ENCODE data around the gene SUMO2. TPM values are rescaled to one million over a fixed set of nuclear protein-coding genes. Genes with fewer than 3 reads are reported as not detected.
"Not testable (repeated sequence)": the region's sequence is repeated elsewhere in the genome, so short reads cannot be mapped to it uniquely, and the experiment has no call there.

The SUMO2 gene
- total RNA-seq, 2 experiments from 2014 or later, result 506 to 525 TPM

DNA sequence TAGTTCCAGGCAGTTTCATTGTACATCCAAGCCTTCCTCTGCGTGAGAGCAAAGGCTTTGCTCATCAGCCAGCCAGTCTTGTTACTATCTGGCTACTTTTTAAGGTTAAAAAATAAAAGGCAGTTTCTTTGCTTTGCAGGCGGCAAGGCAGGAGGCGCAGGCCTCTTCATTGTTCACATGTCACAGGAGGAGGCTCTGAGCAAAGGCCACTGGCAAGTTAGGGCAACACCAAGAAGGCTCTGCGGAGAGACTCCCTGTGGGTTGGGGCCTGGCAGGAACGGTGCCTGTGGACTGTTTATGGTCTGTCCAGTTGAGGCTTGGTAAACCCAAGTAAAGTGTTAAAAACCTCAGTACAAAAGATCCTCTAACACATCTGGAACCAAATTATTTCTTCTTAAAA, 47.3 kb downstream of the SUMO2 start:
- TF ChIP-seq, protein P1, sequence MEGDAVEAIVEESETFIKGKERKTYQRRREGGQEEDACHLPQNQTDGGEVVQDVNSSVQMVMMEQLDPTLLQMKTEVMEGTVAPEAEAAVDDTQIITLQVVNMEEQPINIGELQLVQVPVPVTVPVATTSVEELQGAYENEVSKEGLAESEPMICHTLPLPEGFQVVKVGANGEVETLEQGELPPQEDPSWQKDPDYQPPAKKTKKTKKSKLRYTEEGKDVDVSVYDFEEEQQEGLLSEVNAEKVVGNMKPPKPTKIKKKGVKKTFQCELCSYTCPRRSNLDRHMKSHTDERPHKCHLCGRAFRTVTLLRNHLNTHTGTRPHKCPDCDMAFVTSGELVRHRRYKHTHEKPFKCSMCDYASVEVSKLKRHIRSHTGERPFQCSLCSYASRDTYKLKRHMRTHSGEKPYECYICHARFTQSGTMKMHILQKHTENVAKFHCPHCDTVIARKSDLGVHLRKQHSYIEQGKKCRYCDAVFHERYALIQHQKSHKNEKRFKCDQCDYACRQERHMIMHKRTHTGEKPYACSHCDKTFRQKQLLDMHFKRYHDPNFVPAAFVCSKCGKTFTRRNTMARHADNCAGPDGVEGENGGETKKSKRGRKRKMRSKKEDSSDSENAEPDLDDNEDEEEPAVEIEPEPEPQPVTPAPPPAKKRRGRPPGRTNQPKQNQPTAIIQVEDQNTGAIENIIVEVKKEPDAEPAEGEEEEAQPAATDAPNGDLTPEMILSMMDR (IDR thresholded peaks at IDR 0.05), result no peak
- ChIA-PET CTCF (interaction anchor here (0.9 to 9.2 kb wide), 2 partner anchors 18 to 174 kb away, joined by 3 to 147 read pairs; no protein-coding TSS in a partner anchor), POLR2A (interaction anchor here (1.7 kb wide), 1 partner anchor 10 kb away, joined by 6 read pairs; no protein-coding TSS in a partner anchor)
- H3K9me3 Mint-ChIP-seq, result no peaks in the 10 kb centered on the region
- DNase-seq (no peak), ATAC-seq (no peak)
- H3K27me3 Mint-ChIP-seq, result no peaks in the 10 kb centered on the region
- intact Hi-C loops (cut with micrococcal nuclease), result no loop called here
- peaks cover 16% of the 10 kb centered on the region for H3K36me3 Mint-ChIP-seq (ENCODE audit: low read depth)
- peak overlapping the region; percentile 35 for H3K27ac Mint-ChIP-seq
- peaks cover 9% of the 10 kb centered on the region for H3K4me1 Mint-ChIP-seq (ENCODE audit: low read depth)
- H3K4me3 Mint-ChIP-seq, result no peak overlapping the region

DNA sequence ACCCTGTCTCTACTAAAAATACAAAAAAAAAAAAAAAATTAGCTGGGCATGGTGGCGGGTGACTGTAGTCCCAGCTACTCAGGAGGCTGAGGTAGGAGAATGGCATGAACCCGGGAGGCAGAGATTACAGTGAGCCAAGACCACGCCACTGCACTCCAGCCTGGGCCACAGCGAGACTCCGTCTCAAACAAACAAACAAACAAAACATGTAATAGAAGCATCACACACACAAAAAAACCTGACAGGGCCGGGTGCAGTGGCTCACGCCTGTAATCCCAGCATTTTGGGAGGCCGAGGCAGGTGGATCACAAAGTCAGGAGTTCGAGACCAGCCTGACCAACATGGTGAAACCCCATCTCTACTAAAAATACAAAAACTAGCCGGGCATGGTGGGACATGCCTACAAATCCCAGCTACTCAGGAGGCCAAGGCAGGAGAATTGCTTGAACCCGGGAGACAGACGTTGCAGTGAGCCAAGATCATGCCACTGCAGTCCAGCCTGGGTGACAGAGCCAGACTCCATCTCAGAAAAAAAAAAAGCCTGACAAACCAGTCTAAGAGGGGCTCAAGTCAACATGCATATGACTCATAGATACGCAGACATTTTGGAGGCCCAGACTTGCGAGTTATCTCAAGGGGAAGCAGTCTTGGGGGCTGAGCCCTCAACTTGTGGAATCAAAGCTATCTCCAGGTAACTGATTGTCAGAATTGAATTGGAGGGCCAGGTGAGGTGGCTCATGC, 49.0 kb downstream of the SUMO2 start:
- POLR2A ChIA-PET, result interaction anchor here (0.6 to 2.1 kb wide), 5 partner anchors 18 to 98 kb away, joined by 3 to 9 read pairs (median 4); partner anchors contain the start of gene JPT1
- intact Hi-C loops (cut with micrococcal nuclease); ATAC-seq; H3K27ac Mint-ChIP-seq; H3K4me3 Mint-ChIP-seq; H3K27me3 Mint-ChIP-seq; H3K9me3 Mint-ChIP-seq; DNase-seq: not testable (repeated sequence)
- CTCF ChIA-PET, result interaction anchor here (1.0 to 9.2 kb wide), 4 partner anchors 14 to 172 kb away, joined by 3 to 147 read pairs (median 4); no protein-coding TSS in a partner anchor
- Mint-ChIP-seq H3K4me1 (ENCODE audit: low read depth) (peaks cover 12% of the 10 kb centered on the region), H3K36me3 (ENCODE audit: low read depth) (peaks cover 17% of the 10 kb centered on the region)

DNA sequence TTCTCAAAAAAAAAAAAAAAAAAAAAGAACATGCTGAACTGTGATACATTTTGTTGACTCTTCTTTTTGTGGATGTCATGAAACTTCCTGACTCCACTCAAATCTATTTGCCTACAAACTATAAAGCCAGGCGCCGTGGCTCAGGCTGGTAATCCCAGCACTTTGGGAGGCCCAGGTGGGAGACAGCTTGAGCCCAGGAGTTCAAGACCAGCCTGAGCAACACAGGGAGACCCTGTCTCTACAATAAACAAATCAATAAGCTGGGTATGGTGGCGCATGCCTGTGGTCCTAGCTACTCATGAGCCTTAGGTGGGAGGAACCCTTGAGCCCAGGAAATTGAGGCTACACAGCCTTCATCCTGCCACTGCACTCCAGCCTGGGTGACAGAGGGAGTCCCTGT, 49.8 kb downstream of the SUMO2 start:
- Mint-ChIP-seq H3K27ac (no peak overlapping the region), H3K4me1 (ENCODE audit: low read depth) (peaks cover 12% of the 10 kb centered on the region), H3K27me3 (no peaks in the 10 kb centered on the region), H3K4me3 (no peak overlapping the region), H3K36me3 (ENCODE audit: low read depth) (peaks cover 16% of the 10 kb centered on the region), H3K9me3 (no peaks in the 10 kb centered on the region)
- intact Hi-C loops (cut with micrococcal nuclease), result no loop called here
- ATAC-seq (no peak), DNase-seq (no peak)
- ChIA-PET CTCF (interaction anchor here (0.7 to 9.2 kb wide), 8 partner anchors 9 to 172 kb away, joined by 3 to 147 read pairs (median 5); no protein-coding TSS in a partner anchor), POLR2A (interaction anchor here (2.1 kb wide), 1 partner anchor 21 kb away, joined by 9 read pairs; the partner anchor contains the start of gene JPT1)
- TF ChIP-seq, protein P1 (IDR thresholded peaks at IDR 0.05), result no peak

DNA sequence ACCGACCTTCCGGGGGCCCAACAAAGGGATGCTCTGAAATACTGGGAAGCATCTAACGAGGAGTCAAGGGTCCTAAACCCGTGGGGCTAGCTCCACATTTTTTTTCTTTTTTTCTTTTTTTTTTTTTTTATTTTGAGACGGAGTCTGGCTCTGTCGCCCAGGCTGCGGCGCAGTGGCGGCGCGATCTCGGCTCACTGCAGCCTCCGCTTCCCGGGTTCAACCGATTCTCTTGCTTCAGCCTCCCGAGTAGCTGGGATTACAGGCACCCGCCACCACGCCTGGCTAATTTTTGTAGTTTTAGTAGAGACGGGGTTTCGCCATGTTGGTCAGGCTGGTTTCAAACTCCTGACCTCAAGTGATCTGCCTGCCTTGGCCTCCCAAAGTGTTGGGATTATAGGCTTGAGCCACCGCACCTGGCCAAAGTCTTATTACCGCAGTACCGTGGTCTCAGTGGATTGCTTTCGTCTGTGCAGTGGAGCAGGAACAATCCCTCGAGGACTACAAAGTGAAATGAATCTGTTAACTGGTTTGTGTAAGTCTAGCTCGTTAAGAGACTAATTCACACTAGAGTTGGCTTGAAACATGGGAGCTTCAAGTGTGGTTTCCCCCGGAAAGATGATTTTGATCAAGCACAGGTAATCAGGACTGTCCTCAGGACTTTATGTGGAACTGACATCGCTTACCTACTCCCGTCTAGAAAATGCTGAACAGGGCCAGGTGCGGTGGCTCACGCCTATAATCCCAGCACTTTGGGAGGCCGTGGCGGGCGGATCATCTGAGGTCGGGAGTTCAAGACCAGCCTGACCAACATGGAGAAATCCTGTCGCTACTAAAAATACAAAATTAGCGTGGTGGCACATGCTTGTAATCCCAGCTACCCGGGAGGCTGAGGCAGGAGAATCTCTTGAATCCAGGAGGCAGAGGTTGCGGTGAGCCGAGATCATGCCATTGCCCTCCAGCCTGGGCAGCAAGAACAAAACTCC, 50.5 kb downstream of the SUMO2 start:
- POLR2A ChIA-PET, result interaction anchor here (0.6 to 3.9 kb wide), 6 partner anchors 10 to 22 kb away, joined by 3 to 40 read pairs (median 8); partner anchors contain the start of gene JPT1
- Mint-ChIP-seq H3K4me1 (ENCODE audit: low read depth) (peaks cover 12% of the 10 kb centered on the region), H3K27ac (peak overlapping the region; percentile 93), H3K36me3 (ENCODE audit: low read depth) (peaks cover 16% of the 10 kb centered on the region), H3K4me3 (peak overlapping the region; percentile 86)
- H3K27me3 Mint-ChIP-seq; intact Hi-C loops (cut with micrococcal nuclease); DNase-seq; H3K9me3 Mint-ChIP-seq; ATAC-seq: not testable (repeated sequence)
- CTCF ChIA-PET, result interaction anchor here (0.7 to 9.2 kb wide), 24 partner anchors 8 to 171 kb away, joined by 3 to 147 read pairs (median 4); partner anchors contain the start of genes CDR2L, MIF4GD and MRPL58

DNA sequence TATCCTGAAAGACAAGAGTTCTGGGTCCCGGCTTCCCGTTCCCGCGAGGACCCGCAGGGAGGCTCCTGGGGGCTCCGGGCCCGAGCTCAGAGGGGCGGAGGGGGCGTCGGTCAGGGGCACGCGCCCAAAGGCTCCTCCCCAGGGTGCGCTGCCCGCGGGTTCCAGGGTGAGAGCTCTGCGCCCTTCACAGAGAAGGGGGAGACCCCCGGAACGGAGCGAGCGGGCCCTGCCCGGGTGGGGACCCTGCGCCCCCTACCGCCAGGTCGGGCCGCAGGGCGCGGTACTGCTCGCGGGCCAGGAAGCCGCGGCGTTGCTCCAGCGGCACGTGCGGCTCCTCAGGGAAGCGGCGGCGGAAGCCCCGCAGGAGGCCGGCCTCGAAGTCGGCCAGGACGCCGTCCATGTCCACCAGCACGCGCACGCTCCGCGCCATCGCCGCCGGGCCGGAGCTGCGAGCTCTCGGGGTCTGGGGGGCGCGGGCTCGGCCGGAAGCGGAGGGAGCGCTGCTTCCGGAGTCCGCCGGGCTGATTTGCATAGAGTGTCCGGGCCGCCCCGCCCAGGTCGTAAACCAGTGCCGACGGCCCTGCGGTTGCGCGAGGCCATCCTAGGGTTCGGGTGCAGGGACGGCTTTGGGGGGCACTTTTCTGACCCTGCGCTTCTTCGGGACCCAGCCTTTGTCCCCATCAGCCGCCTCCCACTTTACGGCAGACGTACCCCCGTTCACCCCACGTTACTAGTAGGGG, 51.3 kb downstream of the SUMO2 start, which contains the start of gene NT5C:
TSS of gene NT5C (minus strand) at position 465 of the 740 bp plus-strand sequence. CDS start at position 430, 35 bp downstream.
- Mint-ChIP-seq H3K4me1 (ENCODE audit: low read depth) (peaks cover 12% of the 10 kb centered on the region), H3K36me3 (ENCODE audit: low read depth) (peaks cover 16% of the 10 kb centered on the region), H3K27ac (peak within 1 kb of the TSS; percentile 93), H3K27me3 (no peaks in the 10 kb centered on the region), H3K9me3 (no peaks in the 10 kb centered on the region), H3K4me3 (peak within 1 kb of the TSS; percentile 86)
- TF ChIP-seq, protein P1 (IDR thresholded peaks at IDR 0.05), result peak; percentile 51
- ChIA-PET CTCF (interaction anchor here (0.6 to 9.2 kb wide), 32 partner anchors 9 to 170 kb away, joined by 3 to 147 read pairs (median 4); partner anchors contain the start of genes ARMC7, CDR2L, GGA3 and MIF4GD), POLR2A (interaction anchor here (0.7 to 3.9 kb wide), 16 partner anchors 9 to 170 kb away, joined by 3 to 40 read pairs (median 4); partner anchors contain the start of genes ARMC7, JPT1, NUP85 and SLC16A5)
- intact Hi-C loops (cut with micrococcal nuclease), result no loop called here
- DNase-seq, result peak; percentile 86
- peak; percentile 83 for ATAC-seq
